ENCODE data around the gene KCNN1.

- TF ChIP-seq FOXM1 (IDR thresholded peaks at IDR 0.05; ENCODE audit: borderline replicate concordance) (no peak), TARDBP (IDR thresholded peaks at IDR 0.05) (no peak), FOXK2 (IDR thresholded peaks at IDR 0.05) (no peak), ZNF384 (IDR thresholded peaks at IDR 0.05) (no peak), SP1 (IDR thresholded peaks at IDR 0.05) (no peak), FOXA1 (IDR thresholded peaks at IDR 0.05) (no peak)
These were observed 19.7 kb upstream of the KCNN1 start for GRCh38 chr19:17946965-17947784.
